ENCODE data around the gene CLEC16A.
"Not testable (repeated sequence)": the region's sequence is repeated elsewhere in the genome, so short reads cannot be mapped to it uniquely, and the experiment has no call there.

Gene CLEC16A

GRCh38 chr16:11204513-11205047, 260.2 kb downstream of the CLEC16A start:
- in situ Hi-C loops (cut with MboI; ENCODE audit: low pct_unique_long_range_greater_than_20kb, low sequenced_read_pairs) = no loop called here

GRCh38 chr16:11205065-11205699, 260.8 kb downstream of the CLEC16A start:
- DNase-seq = no peak
- in situ Hi-C loops (cut with MboI; ENCODE audit: low pct_unique_long_range_greater_than_20kb, low sequenced_read_pairs) = no loop called here

More at GRCh38 chr16:11204513-11205047, 260.2 kb downstream of the CLEC16A start:
- no peak for DNase-seq

- in situ Hi-C loops (cut with MboI; ENCODE audit: low pct_unique_long_range_greater_than_20kb, low sequenced_read_pairs) = no loop called here
Observed at GRCh38 chr16:11205754-11206581, 261.6 kb downstream of the CLEC16A start.

GRCh38 chr16:11207646-11208045, 263.3 kb downstream of the CLEC16A start:
- in situ Hi-C loops (cut with MboI; ENCODE audit: low pct_unique_long_range_greater_than_20kb, low sequenced_read_pairs) = no loop called here
- peak; percentile 24 for DNase-seq

More at GRCh38 chr16:11205754-11206581, 261.6 kb downstream of the CLEC16A start:
- DNase-seq = peak; percentile 58

GRCh38 chr16:11208916-11209665, 264.7 kb downstream of the CLEC16A start:
- peak; percentile 78 for DNase-seq
- in situ Hi-C loops (cut with MboI; ENCODE audit: low pct_unique_long_range_greater_than_20kb, low sequenced_read_pairs) = no loop called here

- in situ Hi-C loops (cut with MboI; ENCODE audit: low pct_unique_long_range_greater_than_20kb, low sequenced_read_pairs) = no loop called here
- no peak for DNase-seq
Observed at GRCh38 chr16:11210260-11210659, 265.9 kb downstream of the CLEC16A start.

GRCh38 chr16:11211061-11211976, 267.0 kb downstream of the CLEC16A start:
- in situ Hi-C loops (cut with MboI; ENCODE audit: low pct_unique_long_range_greater_than_20kb, low sequenced_read_pairs) = no loop called here
- DNase-seq = no peak

- DNase-seq = no peak
- in situ Hi-C loops (cut with MboI; ENCODE audit: low pct_unique_long_range_greater_than_20kb, low sequenced_read_pairs) = no loop called here
Observed at GRCh38 chr16:11211977-11212797, 267.8 kb downstream of the CLEC16A start.

- no peak for DNase-seq
- in situ Hi-C loops (cut with MboI; ENCODE audit: low pct_unique_long_range_greater_than_20kb, low sequenced_read_pairs) = no loop called here
Observed at GRCh38 chr16:11212798-11213196, 268.4 kb downstream of the CLEC16A start.

- DNase-seq = no peak
- in situ Hi-C loops (cut with MboI; ENCODE audit: low pct_unique_long_range_greater_than_20kb, low sequenced_read_pairs) = no loop called here
Observed at GRCh38 chr16:11213373-11213772, 269.0 kb downstream of the CLEC16A start.

- in situ Hi-C loops (cut with MboI; ENCODE audit: low pct_unique_long_range_greater_than_20kb, low sequenced_read_pairs) = no loop called here
- DNase-seq = no peak
Observed at GRCh38 chr16:11213799-11214198, 269.4 kb downstream of the CLEC16A start.

- no peak for DNase-seq
- in situ Hi-C loops (cut with MboI; ENCODE audit: low pct_unique_long_range_greater_than_20kb, low sequenced_read_pairs) = no loop called here
Observed at GRCh38 chr16:11215935-11216556, 271.7 kb downstream of the CLEC16A start.

GRCh38 chr16:11217651-11218603, 273.6 kb downstream of the CLEC16A start:
- no peak for DNase-seq
- in situ Hi-C loops (cut with MboI; ENCODE audit: low pct_unique_long_range_greater_than_20kb, low sequenced_read_pairs) = no loop called here

- in situ Hi-C loops (cut with MboI; ENCODE audit: low pct_unique_long_range_greater_than_20kb, low sequenced_read_pairs) = no loop called here
- peak; percentile 57 for DNase-seq
Observed at GRCh38 chr16:11218604-11218962, 274.2 kb downstream of the CLEC16A start.

- DNase-seq = no peak
Observed at GRCh38 chr16:11219178-11219577, 274.8 kb downstream of the CLEC16A start.

GRCh38 chr16:11220507-11220906, 276.1 kb downstream of the CLEC16A start:
- in situ Hi-C loops (cut with MboI; ENCODE audit: low pct_unique_long_range_greater_than_20kb, low sequenced_read_pairs); DNase-seq: not testable (repeated sequence)

More at GRCh38 chr16:11219178-11219577, 274.8 kb downstream of the CLEC16A start:
- in situ Hi-C loops (cut with MboI; ENCODE audit: low pct_unique_long_range_greater_than_20kb, low sequenced_read_pairs) = no loop called here

All from KBM-7 (cell line).